ENCODE data around the gene ABHD14A.

ABHD14A gene

DNA sequence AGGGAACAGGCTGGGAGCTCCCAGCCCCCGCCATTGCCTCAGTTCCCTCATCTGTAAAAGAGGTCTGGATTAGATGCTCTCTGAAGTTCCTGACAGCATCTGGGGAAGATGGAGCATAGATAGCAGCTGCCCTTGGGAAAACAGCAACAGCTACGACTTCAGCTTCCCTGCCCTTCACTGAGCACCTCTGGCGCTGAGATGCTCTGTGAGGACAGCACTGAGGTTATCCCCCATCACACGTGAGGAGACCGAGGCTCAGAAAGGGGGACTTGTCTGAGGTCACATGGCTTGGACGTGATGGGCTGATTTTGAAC, 31.9 kb downstream of the ABHD14A start:
- Histone ChIP-seq H4K20me1 (ENCODE audit: insufficient read depth, low read length) (no peaks in the 10 kb centered on the region), H2AFZ (ENCODE audit: low read length) (no peak overlapping the region), H3F3A (ENCODE audit: insufficient read depth, low read length) (no peaks in the 10 kb centered on the region), H3K9me3 (replicated peaks; ENCODE audit: insufficient read depth, low read length) (no peaks in the 10 kb centered on the region), H3K4me1 (ENCODE audit: low read length) (no peaks in the 10 kb centered on the region), H3K79me2 (ENCODE audit: low read length) (no peaks in the 10 kb centered on the region), H3K9ac (ENCODE audit: low read length) (no peak overlapping the region), H3K27me3 (replicated peaks; ENCODE audit: insufficient read depth, low read length) (peaks cover 2% of the 10 kb centered on the region; the same call in 1 of the 2 replicates), H3K4me3 (ENCODE audit: low read length) (no peak overlapping the region), H3K4me2 (ENCODE audit: low read depth, low read length) (no peak overlapping the region), H3K9me2 (replicated peaks; ENCODE audit: insufficient read depth, low read length) (no peaks in the 10 kb centered on the region), H3K36me3 (replicated peaks; ENCODE audit: insufficient read depth, low read length) (no peaks in the 10 kb centered on the region), H3K27ac (ENCODE audit: low read length) (no peak overlapping the region)
- no peak for DNase-seq
- TF ChIP-seq EZH2 (optimal IDR thresholded peaks at IDR 0.05; ENCODE audit: low read depth, low read length): no peak
- TF ChIP-seq, protein P1, sequence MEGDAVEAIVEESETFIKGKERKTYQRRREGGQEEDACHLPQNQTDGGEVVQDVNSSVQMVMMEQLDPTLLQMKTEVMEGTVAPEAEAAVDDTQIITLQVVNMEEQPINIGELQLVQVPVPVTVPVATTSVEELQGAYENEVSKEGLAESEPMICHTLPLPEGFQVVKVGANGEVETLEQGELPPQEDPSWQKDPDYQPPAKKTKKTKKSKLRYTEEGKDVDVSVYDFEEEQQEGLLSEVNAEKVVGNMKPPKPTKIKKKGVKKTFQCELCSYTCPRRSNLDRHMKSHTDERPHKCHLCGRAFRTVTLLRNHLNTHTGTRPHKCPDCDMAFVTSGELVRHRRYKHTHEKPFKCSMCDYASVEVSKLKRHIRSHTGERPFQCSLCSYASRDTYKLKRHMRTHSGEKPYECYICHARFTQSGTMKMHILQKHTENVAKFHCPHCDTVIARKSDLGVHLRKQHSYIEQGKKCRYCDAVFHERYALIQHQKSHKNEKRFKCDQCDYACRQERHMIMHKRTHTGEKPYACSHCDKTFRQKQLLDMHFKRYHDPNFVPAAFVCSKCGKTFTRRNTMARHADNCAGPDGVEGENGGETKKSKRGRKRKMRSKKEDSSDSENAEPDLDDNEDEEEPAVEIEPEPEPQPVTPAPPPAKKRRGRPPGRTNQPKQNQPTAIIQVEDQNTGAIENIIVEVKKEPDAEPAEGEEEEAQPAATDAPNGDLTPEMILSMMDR (IDR thresholded peaks at IDR 0.05; ENCODE audit: low read length): no peak
- TF ChIP-seq EZH2phosphoT487 (IDR thresholded peaks at IDR 0.05; ENCODE audit: low read length): no peak

DNA sequence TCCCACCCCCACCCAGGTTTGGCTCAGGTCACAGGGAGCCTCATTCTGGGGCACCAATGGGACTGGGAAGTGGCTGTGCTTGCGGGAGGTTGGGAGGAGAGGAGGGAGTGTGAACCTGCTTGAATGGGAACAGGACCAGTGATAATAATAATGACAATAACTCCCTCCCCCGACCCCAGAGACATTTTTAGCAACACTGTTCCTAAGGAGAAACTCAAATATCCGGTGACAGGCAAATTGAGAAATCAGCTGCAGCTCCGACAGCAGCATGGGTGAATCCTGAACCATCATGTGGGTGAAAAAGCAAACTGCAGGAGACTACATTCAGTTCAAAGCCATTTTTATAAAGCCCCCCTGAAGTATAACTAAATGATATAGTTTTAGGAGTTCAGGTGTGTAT, 32.4 kb downstream of the ABHD14A start:
- H3K4me1 ChIP-seq (ENCODE audit: low read length): no peaks in the 10 kb centered on the region
- TF ChIP-seq, protein P1 (IDR thresholded peaks at IDR 0.05; ENCODE audit: low read length): no peak
- TF ChIP-seq EZH2 (optimal IDR thresholded peaks at IDR 0.05; ENCODE audit: low read depth, low read length) (no peak), EZH2phosphoT487 (IDR thresholded peaks at IDR 0.05; ENCODE audit: low read length) (no peak)
- H3K79me2 ChIP-seq (ENCODE audit: low read length): no peaks in the 10 kb centered on the region
- no peak overlapping the region for H3K9ac ChIP-seq (ENCODE audit: low read length)
- DNase-seq: no peak
- no peaks in the 10 kb centered on the region for H3F3A ChIP-seq (ENCODE audit: insufficient read depth, low read length)
- peaks cover 2% of the 10 kb centered on the region; the same call in 1 of the 2 replicates for H3K27me3 ChIP-seq (replicated peaks; ENCODE audit: insufficient read depth, low read length)
- no peaks in the 10 kb centered on the region for H3K9me2 ChIP-seq (replicated peaks; ENCODE audit: insufficient read depth, low read length)
- no peak overlapping the region for H2AFZ ChIP-seq (ENCODE audit: low read length)
- H3K36me3 ChIP-seq (replicated peaks; ENCODE audit: insufficient read depth, low read length): no peaks in the 10 kb centered on the region
- H3K27ac ChIP-seq (ENCODE audit: low read length): no peak overlapping the region
- no peaks in the 10 kb centered on the region for H3K9me3 ChIP-seq (replicated peaks; ENCODE audit: insufficient read depth, low read length)
- H4K20me1 ChIP-seq (ENCODE audit: insufficient read depth, low read length): no peaks in the 10 kb centered on the region
- H3K4me3 ChIP-seq (ENCODE audit: low read length): no peak overlapping the region
- H3K4me2 ChIP-seq (ENCODE audit: low read depth, low read length): no peak overlapping the region

DNA sequence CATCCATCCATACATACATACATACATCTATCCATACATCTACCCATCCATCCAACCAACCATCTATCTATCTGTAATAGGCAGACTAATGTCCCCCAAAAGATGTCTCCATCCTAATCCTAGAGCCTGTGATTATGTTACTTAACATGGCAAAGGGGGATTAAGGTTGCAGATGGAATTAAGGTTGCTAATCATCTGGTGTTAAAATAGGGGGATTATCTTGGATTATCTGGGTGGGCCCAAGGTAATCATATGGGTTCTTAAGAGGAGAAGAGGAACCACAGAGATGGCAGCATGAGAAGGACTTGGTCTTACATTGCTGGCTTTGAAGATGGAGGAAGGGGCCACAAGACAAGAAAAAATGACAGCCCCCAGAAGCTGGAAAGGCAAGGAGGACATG, 35.6 kb downstream of the ABHD14A start:
- no peak overlapping the region for H3K4me3 ChIP-seq (ENCODE audit: low read length)
- no peaks in the 10 kb centered on the region for H3K4me1 ChIP-seq (ENCODE audit: low read length)
- no peak overlapping the region for H3K9ac ChIP-seq (ENCODE audit: low read length)
- H3K9me2 ChIP-seq (replicated peaks; ENCODE audit: insufficient read depth, low read length): no peaks in the 10 kb centered on the region
- H3K27me3 ChIP-seq (replicated peaks; ENCODE audit: insufficient read depth, low read length): no peaks in the 10 kb centered on the region; the same call in 1 of the 2 replicates
- no peaks in the 10 kb centered on the region for H3K36me3 ChIP-seq (replicated peaks; ENCODE audit: insufficient read depth, low read length)
- TF ChIP-seq, protein P1 (IDR thresholded peaks at IDR 0.05; ENCODE audit: low read length): no peak
- TF ChIP-seq EZH2phosphoT487 (IDR thresholded peaks at IDR 0.05; ENCODE audit: low read length) (no peak), EZH2 (optimal IDR thresholded peaks at IDR 0.05; ENCODE audit: low read depth, low read length) (no peak)
- no peak overlapping the region for H3K4me2 ChIP-seq (ENCODE audit: low read depth, low read length)
- H2AFZ ChIP-seq (ENCODE audit: low read length): no peak overlapping the region
- no peak overlapping the region for H3K27ac ChIP-seq (ENCODE audit: low read length)
- H4K20me1 ChIP-seq (ENCODE audit: insufficient read depth, low read length): no peaks in the 10 kb centered on the region
- H3K9me3 ChIP-seq (replicated peaks; ENCODE audit: insufficient read depth, low read length): no peaks in the 10 kb centered on the region
- no peaks in the 10 kb centered on the region for H3F3A ChIP-seq (ENCODE audit: insufficient read depth, low read length)
- no peaks in the 10 kb centered on the region for H3K79me2 ChIP-seq (ENCODE audit: low read length)
- DNase-seq: no peak

Measured in MM.1S (cell line).